Astrocyte of the spinal cord (primary cell): ENCODE data around the gene VWA3A.

Experiments used
- DNase-seq: peaks from one replicate; pipeline ENCODE4 v3.0.0; 2011; ENCODE audit warnings: low read depth, low spot score
- H3K4me3 ChIP-seq: 2 replicates; pipeline ENCODE4 v1.5.1; 2011; ENCODE audit warnings: low read depth, mild to moderate bottlenecking, low read length, moderate library complexity
- CTCF ChIP-seq: IDR thresholded peaks from 2 replicates; pipeline ENCODE4 v1.5.1; 2012; ENCODE audit warnings: low read depth, mild to moderate bottlenecking, low read length, inconsistent platforms
- in situ Hi-C: cut with HindIII; loops from 2 replicates; pipeline ENCODE4 v1.10.0; 2017; ENCODE audit warnings: low sequenced_read_pairs

VWA3A gene

GRCh38 chr16:22184615-22184968, 92.3 kb downstream of the VWA3A start:
- no peak overlapping the region for H3K4me3 ChIP-seq
- in situ Hi-C loops = no loop called here
- DNase-seq = no peak
- no peak for TF ChIP-seq CTCF

DNA sequence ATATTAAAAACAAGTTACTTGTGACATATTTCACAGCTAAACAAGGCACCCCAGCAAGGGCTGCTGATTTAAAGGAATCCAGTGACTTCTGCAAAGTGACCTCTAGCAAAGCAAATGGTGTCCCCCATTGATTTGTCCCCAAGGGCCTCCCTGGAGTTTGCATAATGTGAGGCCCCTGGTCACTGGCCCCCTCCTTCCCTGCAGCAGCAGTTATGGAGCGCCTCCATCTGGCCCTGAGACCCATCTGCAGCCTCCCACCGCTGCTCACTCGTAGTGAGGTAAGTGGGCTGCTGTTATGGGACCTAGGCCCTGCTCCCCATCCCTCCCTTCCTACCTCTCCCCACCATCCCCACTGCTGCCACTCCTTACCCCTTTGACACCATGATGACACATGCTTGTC, 94.2 kb downstream of the VWA3A start:
- H3K4me3 ChIP-seq = no peak overlapping the region
- in situ Hi-C loops = no loop called here
- TF ChIP-seq CTCF = peak; percentile 29
- no peak for DNase-seq

- DNase-seq = no peak
- in situ Hi-C loops = no loop called here
- H3K4me3 ChIP-seq = no peak overlapping the region
- no peak for TF ChIP-seq CTCF
Observed at GRCh38 chr16:22188267-22188594, 95.9 kb downstream of the VWA3A start.

DNA sequence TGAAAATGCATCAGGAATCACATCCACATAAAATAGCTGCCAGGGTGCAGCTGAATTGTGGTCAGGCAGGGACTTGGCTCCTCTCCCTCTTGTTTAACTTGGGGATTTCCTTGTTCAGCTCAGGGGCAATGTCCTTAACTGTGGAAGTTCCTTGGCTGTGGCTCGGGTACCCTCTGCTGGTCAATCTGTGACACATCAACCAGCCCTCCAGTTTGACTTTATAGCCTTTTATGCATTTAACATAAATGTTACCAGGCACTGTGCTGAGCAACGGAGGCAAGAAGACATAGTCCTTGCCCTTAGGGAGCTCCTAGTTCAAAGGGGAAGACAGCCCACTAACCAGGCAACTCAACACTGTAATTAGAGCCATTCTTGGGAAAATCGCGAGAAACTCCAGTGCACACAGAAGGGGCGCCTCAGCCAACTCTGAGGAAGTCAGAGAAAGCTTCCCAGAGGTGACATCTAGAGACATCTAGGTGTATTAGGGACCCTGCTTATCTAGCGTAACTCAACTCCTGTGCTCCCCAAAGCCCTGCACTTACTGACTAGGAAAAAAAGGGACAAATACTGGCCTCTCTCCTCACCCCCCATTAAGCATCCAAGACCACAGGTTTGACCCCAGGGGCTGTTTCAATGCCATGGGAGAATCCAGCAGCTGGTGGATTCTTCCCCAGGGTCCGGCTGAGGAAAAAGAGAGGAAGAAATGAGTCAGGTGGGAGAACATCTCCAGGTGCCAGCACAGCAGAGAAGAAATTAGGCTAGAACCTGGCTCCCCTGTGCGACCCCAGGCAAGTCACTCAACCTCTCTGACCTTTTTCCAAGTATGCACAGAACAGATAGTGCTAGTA, 96.5 kb downstream of the VWA3A start:
- in situ Hi-C loops = no loop called here
- peak; percentile 88 for TF ChIP-seq CTCF
- H3K4me3 ChIP-seq = no peak overlapping the region
- DNase-seq = peak; percentile 91

DNA sequence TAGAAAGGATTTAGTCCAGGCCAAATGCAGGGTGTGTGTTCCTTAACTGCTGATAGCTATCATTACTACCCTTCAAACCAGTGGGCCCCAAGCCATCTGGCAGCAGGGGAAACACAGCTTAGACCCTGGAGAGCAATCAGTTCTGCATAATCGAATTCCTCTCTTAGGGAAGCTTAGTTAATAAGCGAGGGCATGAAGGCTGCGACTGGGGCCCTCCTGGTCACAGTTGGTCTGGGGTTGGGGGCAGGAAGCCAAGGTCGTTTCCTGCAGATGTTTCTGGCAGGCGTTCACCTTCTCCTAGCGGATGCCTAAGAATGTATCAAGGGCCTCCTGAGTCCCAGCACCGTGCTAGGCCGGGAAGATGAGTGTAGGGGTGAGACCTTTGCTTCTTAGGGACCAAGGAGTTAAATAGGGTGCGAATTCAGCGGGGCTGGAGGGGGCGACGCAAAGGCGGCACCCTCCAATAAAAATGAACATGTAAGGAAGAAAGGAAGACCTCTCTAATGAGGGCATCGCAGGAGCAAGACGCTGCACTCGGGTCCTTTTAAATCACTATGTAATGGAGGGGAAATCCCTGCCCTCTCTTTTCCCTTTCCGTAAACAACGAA, 97.2 kb downstream of the VWA3A start:
- in situ Hi-C loops = no loop called here
- TF ChIP-seq CTCF = no peak
- peak; percentile 44 for DNase-seq
- peak overlapping the region; percentile 51 for H3K4me3 ChIP-seq

DNA sequence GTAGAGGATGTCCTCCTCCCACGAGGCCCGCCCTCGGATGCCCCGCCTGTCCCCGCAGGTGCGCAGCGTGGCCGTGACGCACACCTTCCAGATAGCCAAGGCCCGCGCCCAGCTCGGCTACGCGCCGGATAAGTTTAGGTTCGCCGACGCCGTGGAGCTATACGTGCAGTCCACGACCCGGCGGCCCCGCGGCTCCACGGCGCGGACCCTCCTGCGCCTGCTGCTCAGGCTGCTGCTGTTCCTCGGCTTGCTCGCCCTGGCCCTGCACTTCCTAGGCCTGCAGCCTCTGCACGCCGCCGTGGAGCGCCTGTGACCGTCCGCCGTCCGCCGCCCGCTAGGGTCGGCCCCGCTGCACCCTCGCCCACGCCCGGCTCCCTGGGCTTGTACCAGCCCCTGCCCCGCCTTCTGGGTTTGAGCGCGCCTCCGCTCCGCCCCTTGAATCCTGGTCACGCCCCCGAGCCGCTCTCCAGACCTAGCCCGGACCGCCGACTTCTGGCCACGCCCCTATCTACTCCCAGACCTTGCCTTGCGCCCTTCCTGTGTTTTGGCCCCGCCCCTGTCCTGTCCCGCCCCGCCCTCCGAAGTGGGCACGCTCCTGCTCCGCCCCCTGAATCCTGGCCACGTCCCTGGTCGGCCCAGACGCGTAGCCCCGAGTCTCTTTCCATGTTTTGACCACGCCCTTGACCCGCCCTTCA, 97.9 kb downstream of the VWA3A start:
- TF ChIP-seq CTCF = no peak
- in situ Hi-C loops = no loop called here
- DNase-seq = peak; percentile 100
- peak overlapping the region; percentile 51 for H3K4me3 ChIP-seq
